NCI-H82 treated with DMSO at 0.1 percent for 48 hours (cell line): Measurements from ENCODE around the gene ARSI.
"Not testable (repeated sequence)": the region's sequence is repeated elsewhere in the genome, so short reads cannot be mapped to it uniquely, and the experiment has no call there.

Experiments used
- DNase-seq: peaks from one replicate; lab custom pipeline; 2025; ENCODE audit not compliant: unreplicated experiment; lab: John Stamatoyannopoulos, UW

ARSI gene

DNA sequence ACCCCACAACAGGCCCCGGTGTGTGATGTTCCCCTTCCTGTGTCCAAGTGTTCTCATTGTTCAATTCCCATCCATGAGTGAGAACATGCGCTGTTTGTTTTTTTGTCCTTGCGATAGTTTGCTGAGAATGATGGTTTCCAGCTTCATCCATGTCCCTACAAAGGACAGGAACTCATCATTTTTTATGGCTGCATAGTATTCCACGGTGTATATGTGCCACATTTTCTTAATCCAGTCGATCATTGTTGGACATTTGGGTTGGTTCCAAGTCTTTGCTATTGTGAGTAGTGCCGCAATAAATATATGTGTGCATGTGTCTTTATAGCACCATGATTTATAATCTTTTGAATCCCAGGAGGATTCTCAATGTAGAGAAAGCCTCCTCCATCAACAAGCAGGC, 54.2 kb downstream of the ARSI start:
- DNase-seq, result not testable (repeated sequence)

DNA sequence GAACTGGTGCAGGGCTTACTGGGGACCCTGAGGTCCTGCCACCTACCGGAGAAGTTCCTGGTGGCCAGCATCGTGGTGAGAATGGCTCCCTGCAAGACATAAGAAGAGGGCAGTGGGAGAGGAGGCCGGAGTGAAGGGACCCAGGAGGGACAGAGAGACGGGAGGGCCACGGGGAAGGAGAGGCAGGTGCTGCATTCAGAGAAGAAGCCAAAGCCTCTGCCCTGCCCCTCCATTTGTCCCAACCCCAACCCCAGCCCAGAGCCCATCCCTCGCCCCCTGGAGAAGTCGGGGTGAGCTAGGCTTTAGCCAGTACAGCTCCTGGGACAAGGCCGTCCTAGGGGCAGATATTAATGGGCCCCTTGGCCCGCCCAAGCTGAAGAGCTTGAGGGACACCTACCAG, 55.0 kb downstream of the ARSI start:
- no peak for DNase-seq

DNA sequence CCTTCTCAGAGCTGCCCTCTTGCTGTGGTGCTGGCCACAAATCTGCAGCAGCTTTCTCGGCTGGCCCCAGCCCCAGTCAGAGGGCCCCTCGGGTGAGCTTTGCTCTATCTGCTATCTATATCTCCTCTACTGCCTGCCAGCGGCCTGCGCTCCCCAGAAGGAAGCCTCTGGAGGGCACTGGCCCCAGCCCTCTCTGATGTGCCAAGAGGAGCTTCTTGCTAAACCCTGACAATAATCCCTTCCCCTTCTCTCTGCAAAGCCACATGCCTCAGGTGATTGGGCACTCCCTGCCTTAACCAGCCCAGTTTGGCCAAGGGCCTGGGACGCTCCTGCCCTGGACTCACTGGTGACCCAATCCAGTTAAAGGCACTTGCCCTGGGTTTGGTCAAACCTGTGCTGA, 55.9 kb downstream of the ARSI start:
- DNase-seq, result no peak

DNA sequence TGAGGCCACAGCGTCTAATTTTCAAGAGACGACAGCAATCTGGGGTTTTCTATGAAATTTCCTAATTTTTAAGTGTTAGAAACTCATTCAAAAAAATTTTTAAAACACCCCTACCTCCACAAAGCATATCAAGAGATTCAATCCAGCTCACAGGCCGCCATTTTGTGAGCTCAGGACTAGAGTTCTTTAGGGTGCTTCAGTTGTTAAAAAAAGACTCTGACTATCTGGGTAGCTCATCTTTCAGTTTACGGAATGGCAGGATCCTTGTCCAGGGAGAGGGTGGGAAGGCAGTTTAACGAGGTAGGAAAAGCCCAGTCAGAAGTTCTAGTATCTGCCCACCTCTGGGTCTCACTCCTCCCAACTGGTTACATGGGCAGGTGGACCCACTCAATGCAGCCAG, 56.3 kb downstream of the ARSI start:
- no peak for DNase-seq
